Nephron (organoid): ENCODE results near the gene KCNK6.

Source experiments
- H3K27ac Mint-ChIP-seq, 3 experiments: 2 replicates each; pipeline ENCODE4 v1.8.0; 2020; ENCODE audit warnings: mixed read lengths in 3 of 3, mild to moderate bottlenecking in 2 of 3, moderate library complexity in 1 of 3
- H3K27me3 Mint-ChIP-seq: 2 replicates; pipeline ENCODE4 v1.8.0; 2021; ENCODE audit warnings: low read depth, mild to moderate bottlenecking, moderate library complexity, mixed read lengths
- H3K36me3 Mint-ChIP-seq: 2 replicates; pipeline ENCODE4 v1.8.0; 2020; ENCODE audit warnings: low read depth, mixed read lengths
- H3K4me1 Mint-ChIP-seq: 2 replicates; pipeline ENCODE4 v1.8.0; 2020; ENCODE audit warnings: mixed read lengths
- H3K4me3 Mint-ChIP-seq, 3 experiments: 2 replicates each; pipeline ENCODE4 v1.8.0; 2020; ENCODE audit warnings: mild to moderate bottlenecking in 3 of 3, mixed read lengths in 3 of 3, moderate library complexity in 2 of 3
- H3K9me3 Mint-ChIP-seq: 2 replicates; pipeline ENCODE4 v1.8.0; 2020; ENCODE audit warnings: mixed read lengths
- TF ChIP-seq, protein P1 (sequence below), 3 experiments: fragments of 200-600 bp; sonication (generic); IDR thresholded peaks; one replicate each; pipeline ENCODE4 v1.5.0; 2021; ENCODE audit warnings: antibody characterized with exemption in 3 of 3; ENCODE audit not compliant: unreplicated experiment in 3 of 3

The KCNK6 gene

DNA sequence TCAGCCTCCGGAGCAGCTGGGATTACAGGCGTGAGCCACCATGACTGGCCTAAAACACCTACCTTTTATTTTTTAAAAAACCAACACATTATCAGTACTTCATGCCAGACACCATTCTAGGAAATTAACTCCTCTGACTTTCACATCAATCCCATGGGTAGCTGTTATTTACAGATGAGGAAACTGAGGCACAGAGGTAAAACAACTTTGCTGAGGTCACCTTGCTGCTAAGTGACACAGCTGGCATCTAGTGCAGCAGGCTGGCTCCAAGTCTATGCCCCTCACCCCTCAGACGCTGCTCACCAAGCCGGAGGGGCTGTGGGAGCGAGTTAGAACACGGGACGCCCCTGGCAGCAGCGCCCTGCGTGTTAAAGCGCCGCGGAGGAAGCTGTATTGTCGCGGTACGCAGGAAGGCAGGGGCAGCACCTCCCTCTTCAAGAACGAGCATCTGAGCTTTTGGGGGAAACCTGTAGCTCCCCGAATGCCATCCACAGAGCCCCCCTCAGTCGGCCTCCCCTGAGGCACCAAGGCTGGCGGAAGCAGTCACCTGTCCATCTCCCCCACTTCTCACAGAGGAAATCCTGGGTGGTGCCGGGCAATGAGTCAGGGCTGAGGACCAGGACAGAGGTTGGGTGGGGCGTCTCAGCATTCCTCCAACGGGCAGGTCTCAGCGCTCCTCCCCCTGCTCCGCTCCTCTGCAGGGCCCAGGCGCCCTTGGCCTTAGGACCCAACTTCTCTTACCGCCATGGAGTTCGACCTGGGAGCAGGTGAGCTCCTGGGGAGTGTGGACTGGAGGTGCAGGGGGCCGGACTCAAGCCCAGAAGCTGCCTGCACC is 15.9 kb upstream of the KCNK6 start, which contains the start of gene C19orf33:
C19orf33 (plus strand) TSS at position 735 of the 835 bp plus-strand sequence; CDS start at position 746, 11 bp downstream.
- H3K9me3 Mint-ChIP-seq: no peaks in the 10 kb centered on the region
- TF ChIP-seq, protein P1, sequence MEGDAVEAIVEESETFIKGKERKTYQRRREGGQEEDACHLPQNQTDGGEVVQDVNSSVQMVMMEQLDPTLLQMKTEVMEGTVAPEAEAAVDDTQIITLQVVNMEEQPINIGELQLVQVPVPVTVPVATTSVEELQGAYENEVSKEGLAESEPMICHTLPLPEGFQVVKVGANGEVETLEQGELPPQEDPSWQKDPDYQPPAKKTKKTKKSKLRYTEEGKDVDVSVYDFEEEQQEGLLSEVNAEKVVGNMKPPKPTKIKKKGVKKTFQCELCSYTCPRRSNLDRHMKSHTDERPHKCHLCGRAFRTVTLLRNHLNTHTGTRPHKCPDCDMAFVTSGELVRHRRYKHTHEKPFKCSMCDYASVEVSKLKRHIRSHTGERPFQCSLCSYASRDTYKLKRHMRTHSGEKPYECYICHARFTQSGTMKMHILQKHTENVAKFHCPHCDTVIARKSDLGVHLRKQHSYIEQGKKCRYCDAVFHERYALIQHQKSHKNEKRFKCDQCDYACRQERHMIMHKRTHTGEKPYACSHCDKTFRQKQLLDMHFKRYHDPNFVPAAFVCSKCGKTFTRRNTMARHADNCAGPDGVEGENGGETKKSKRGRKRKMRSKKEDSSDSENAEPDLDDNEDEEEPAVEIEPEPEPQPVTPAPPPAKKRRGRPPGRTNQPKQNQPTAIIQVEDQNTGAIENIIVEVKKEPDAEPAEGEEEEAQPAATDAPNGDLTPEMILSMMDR (IDR thresholded peaks at IDR 0.05; ENCODE audit: unreplicated experiment in 3 of 3): no peak
- H3K27ac Mint-ChIP-seq: peak within 1 kb of the TSS in 1 of 3 experiments; percentile 51
- peak within 1 kb of the TSS in 1 of 3 experiments; percentile 21 for H3K4me3 Mint-ChIP-seq
- H3K36me3 Mint-ChIP-seq: no peaks in the 10 kb centered on the region
- no peaks in the 10 kb centered on the region for H3K4me1 Mint-ChIP-seq
- peaks cover 4% of the 10 kb centered on the region for H3K27me3 Mint-ChIP-seq

DNA sequence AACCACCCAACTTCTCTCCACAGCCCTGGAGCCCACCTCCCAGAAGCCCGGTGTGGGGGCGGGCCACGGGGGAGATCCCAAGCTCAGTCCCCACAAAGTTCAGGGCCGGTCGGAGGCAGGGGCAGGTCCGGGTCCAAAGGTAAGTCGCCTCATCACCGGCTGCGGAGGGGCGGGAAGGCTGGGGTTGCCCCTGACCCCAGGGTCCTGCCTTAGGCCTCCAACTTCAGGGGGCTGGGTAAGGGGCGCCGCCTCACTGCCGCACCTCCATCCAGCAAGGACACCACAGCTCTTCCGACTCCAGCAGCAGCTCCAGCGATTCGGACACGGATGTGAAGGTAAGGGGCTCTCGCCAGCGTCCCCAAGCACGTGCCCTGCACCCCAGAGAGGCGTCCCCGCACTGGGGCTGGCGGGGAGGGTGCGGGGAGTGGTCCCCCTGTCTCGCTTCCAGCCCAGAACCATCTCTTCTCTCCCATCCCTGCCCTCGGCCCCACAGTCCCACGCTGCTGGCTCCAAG is 15.2 kb upstream of the KCNK6 start:
- Mint-ChIP-seq H3K4me3 (no peak overlapping the region), H3K27me3 (peaks cover 4% of the 10 kb centered on the region), H3K27ac (no peak overlapping the region), H3K9me3 (no peaks in the 10 kb centered on the region), H3K4me1 (no peaks in the 10 kb centered on the region), H3K36me3 (no peaks in the 10 kb centered on the region)
- TF ChIP-seq, protein P1 (IDR thresholded peaks at IDR 0.05; ENCODE audit: unreplicated experiment in 3 of 3): no peak

DNA sequence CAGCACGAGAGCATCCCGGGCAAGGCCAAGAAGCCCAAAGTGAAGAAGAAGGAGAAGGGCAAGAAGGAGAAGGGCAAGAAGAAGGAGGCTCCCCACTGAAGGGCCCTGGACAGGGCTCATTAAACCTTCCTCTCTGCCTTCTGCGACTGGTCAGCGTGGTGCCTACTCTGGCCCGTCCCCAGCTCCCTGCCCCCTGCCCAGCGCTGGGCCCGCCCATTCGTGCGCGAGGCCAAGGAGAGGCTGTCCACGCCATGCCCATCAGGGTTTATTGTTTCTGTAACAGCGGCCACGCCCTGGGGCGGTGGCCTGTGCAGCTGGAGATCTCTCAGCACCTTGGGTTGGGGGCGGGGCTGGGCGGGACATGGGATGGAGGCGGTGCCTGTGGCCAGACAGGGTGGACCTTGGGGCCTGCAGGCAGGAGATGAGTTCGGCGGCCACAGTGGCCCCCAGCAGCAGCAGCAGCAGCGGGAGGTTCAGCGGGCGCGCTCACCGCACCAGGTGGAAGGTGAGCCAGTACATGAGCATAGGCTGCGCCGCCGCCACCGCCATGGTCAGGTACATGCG is 14.7 kb upstream of the KCNK6 start:
- peak overlapping the region in 1 of 3 experiments; percentile 21 for H3K4me3 Mint-ChIP-seq
- TF ChIP-seq, protein P1 (IDR thresholded peaks at IDR 0.05; ENCODE audit: unreplicated experiment in 3 of 3): no peak
- H3K27me3 Mint-ChIP-seq: peaks cover 4% of the 10 kb centered on the region
- no peaks in the 10 kb centered on the region for H3K9me3 Mint-ChIP-seq
- no peaks in the 10 kb centered on the region for H3K36me3 Mint-ChIP-seq
- no peaks in the 10 kb centered on the region for H3K4me1 Mint-ChIP-seq
- peak overlapping the region in 1 of 3 experiments; percentile 28 for H3K27ac Mint-ChIP-seq

DNA sequence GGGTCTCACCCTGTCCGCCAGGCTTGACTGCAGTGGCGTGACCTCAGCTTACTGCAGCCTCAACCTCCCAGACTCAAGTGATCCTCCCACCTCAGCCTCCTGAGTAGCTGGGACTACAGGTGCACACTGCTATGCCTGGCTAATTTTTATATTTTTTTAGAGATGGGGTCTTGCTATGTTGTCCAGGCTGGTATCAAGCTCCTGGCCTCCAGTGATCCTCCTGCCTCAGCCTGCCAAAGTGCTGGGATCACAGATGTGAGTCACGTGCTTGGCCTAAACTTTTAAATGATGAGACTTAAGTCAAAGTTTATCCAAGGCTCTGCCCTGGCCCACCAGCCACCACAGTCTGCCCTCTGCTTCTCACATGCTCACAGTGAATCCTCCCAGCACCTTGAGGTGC is 13.4 kb upstream of the KCNK6 start:
- Mint-ChIP-seq H3K27me3 (peaks cover 4% of the 10 kb centered on the region), H3K36me3 (peaks cover 5% of the 10 kb centered on the region), H3K27ac (no peak overlapping the region), H3K4me1 (no peaks in the 10 kb centered on the region), H3K4me3 (no peak overlapping the region), H3K9me3 (no peaks in the 10 kb centered on the region)
- TF ChIP-seq, protein P1 (IDR thresholded peaks at IDR 0.05; ENCODE audit: unreplicated experiment in 3 of 3): no peak

DNA sequence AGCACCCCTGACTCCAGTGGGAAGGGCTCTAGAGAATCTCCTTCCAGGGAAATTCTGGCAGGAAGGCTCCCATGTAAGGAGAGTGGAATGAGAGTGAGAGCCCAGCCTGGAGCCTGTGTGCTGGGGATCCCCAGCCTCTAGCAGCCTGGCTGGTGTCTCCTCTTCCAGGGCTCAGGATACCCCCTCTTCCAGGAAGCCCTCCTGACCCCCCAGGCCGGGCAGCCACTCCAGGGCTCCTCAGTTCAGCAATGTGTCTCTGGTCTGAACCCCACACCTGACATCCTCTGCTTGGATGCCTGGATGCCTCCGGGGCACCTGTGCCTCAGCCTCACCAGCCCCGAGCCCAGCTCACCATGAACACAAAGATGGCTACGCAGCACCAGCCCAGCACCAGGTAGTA is 12.6 kb upstream of the KCNK6 start:
- no peak overlapping the region for H3K27ac Mint-ChIP-seq
- peaks cover 4% of the 10 kb centered on the region for H3K27me3 Mint-ChIP-seq
- H3K36me3 Mint-ChIP-seq: peaks cover 5% of the 10 kb centered on the region
- no peaks in the 10 kb centered on the region for H3K4me1 Mint-ChIP-seq
- TF ChIP-seq, protein P1 (IDR thresholded peaks at IDR 0.05; ENCODE audit: unreplicated experiment in 3 of 3): no peak
- H3K9me3 Mint-ChIP-seq: no peaks in the 10 kb centered on the region
- H3K4me3 Mint-ChIP-seq: no peak overlapping the region
